BE2C (cell line): ENCODE measurements around the gene XRCC4.
"Not testable (repeated sequence)": the region's sequence is repeated elsewhere in the genome, so short reads cannot be mapped to it uniquely, and the experiment has no call there.

Source experiments
- DNase-seq: peaks from one replicate; pipeline ENCODE4 v3.0.0-alpha.2; 2020
- H3K27me3 ChIP-seq: fragments of 250-450 bp; sonication (Bioruptor Pico); 2 replicates; pipeline ENCODE4 v1.5.1; 2020; ENCODE audit warnings: mild to moderate bottlenecking
- H3K36me3 ChIP-seq: fragments of 250-450 bp; sonication (Bioruptor Pico); 2 replicates; pipeline ENCODE4 v1.5.1; 2020; ENCODE audit warnings: mild to moderate bottlenecking
- H3K4me1 ChIP-seq: fragments of 250-450 bp; sonication (Bioruptor Pico); 2 replicates; pipeline ENCODE4 v1.5.1; 2020
- H3K4me3 ChIP-seq: 2 replicates; pipeline ENCODE4 v1.5.1; 2011; ENCODE audit warnings: low read depth, low read length
- H3K9me3 ChIP-seq: fragments of 250-450 bp; sonication (Bioruptor Pico); 2 replicates; pipeline ENCODE4 v1.5.1; 2020
- CTCF ChIP-seq: IDR thresholded peaks from 2 replicates; pipeline ENCODE4 v1.5.1; 2012; ENCODE audit warnings: mild to moderate bottlenecking, low read depth, low read length

XRCC4 gene

GRCh38 chr5:83354958-83355357 is 277.6 kb downstream of the XRCC4 start:
- no peak for DNase-seq
- H3K4me3 ChIP-seq = no peak overlapping the region
- no peaks in the 10 kb centered on the region for H3K4me1 ChIP-seq
- no peaks in the 10 kb centered on the region for H3K36me3 ChIP-seq
- no peaks in the 10 kb centered on the region for H3K9me3 ChIP-seq
- no peak for TF ChIP-seq CTCF
- H3K27me3 ChIP-seq = no peaks in the 10 kb centered on the region

GRCh38 chr5:83355482-83356014 is 278.2 kb downstream of the XRCC4 start:
- not testable (repeated sequence) for H3K9me3 ChIP-seq

GRCh38 chr5:83357621-83358231 is 280.4 kb downstream of the XRCC4 start:
- Histone ChIP-seq H3K27me3 (no peaks in the 10 kb centered on the region), H3K4me3 (no peak overlapping the region), H3K4me1 (no peaks in the 10 kb centered on the region), H3K9me3 (no peaks in the 10 kb centered on the region), H3K36me3 (no peaks in the 10 kb centered on the region)
- TF ChIP-seq CTCF = no peak
- no peak for DNase-seq

More at GRCh38 chr5:83355482-83356014, 278.2 kb downstream of the XRCC4 start:
- H3K27me3 ChIP-seq, H3K4me1 ChIP-seq, H3K36me3 ChIP-seq, H3K4me3 ChIP-seq, DNase-seq: not testable (repeated sequence)

GRCh38 chr5:83360573-83360972 is 283.2 kb downstream of the XRCC4 start:
- no peaks in the 10 kb centered on the region for H3K9me3 ChIP-seq
- no peak for TF ChIP-seq CTCF
- H3K4me3 ChIP-seq = no peak overlapping the region
- peaks cover 12% of the 10 kb centered on the region for H3K4me1 ChIP-seq
- DNase-seq = no peak
- no peaks in the 10 kb centered on the region for H3K36me3 ChIP-seq
- H3K27me3 ChIP-seq = no peaks in the 10 kb centered on the region

GRCh38 chr5:83362526-83362925 is 285.2 kb downstream of the XRCC4 start:
- no peak for DNase-seq
- Histone ChIP-seq H3K9me3 (no peaks in the 10 kb centered on the region), H3K4me3 (no peak overlapping the region), H3K27me3 (no peaks in the 10 kb centered on the region), H3K36me3 (no peaks in the 10 kb centered on the region), H3K4me1 (peaks cover 12% of the 10 kb centered on the region)
- TF ChIP-seq CTCF = no peak

DNA sequence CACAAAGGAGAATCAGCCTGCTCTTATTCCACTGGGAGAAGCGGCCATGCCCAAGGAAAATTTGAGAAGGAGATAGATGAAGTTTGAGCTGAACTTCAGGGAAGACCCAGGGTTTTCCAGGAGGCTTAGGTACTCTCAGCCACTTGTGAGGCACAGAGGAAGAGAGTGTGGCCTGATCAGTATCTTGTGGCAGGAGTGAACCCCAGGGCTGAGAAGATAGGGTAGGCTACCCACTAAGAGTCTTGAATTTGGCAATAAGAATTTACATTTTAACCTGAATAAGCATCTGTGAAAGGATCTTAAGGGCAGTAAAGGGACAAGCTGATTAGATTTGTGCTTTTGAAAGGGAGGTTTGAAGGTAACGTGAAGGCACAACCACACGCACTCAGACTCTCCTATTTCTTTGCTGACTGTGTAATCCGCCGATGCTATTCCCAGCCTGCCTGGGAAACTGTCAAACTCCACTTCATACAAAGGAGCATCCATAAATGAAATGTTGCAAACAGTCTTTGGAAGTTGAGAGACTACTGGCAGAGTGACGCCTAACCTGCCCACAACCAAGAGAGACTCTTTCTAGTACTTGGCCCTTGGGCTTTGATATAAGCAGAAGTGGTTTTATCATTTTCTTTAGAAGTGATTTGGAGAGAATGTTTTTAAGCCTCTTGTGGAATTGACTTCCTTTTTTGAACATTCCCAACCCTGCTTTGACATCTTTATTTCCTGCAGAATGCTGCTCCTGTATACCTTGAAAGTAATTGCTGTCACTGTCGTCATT is 286.0 kb downstream of the XRCC4 start:
- no peak for TF ChIP-seq CTCF
- H3K36me3 ChIP-seq = no peaks in the 10 kb centered on the region
- no peaks in the 10 kb centered on the region for H3K9me3 ChIP-seq
- H3K27me3 ChIP-seq = no peaks in the 10 kb centered on the region
- H3K4me3 ChIP-seq = no peak overlapping the region
- peaks cover 12% of the 10 kb centered on the region for H3K4me1 ChIP-seq
- no peak for DNase-seq
